Left hindlimb (tissue), 1 donor: Measurements from ENCODE around the gene GJB5.
"Not testable (repeated sequence)": the region's sequence is repeated elsewhere in the genome, so short reads cannot be mapped to it uniquely, and the experiment has no call there.

Experiments used
- DNase-seq: peaks from one replicate; pipeline ENCODE4 v3.0.0-alpha.2; 2018

GJB5 gene

GRCh38 chr1:34754964-34755637, at the start of gene GJB5:
Gene GJB5, plus strand, starts transcription at chr1:34755047. Its CDS starts 2,284 bp downstream, at chr1:34757331.
- no peak for DNase-seq

GRCh38 chr1:34705077-34705476, 49.8 kb upstream of the GJB5 start:
- no peak for DNase-seq

GRCh38 chr1:34708106-34708505, 46.7 kb upstream of the GJB5 start:
- no peak for DNase-seq

GRCh38 chr1:34709547-34709946, 45.3 kb upstream of the GJB5 start:
- no peak for DNase-seq

- DNase-seq = no peak
Measured at GRCh38 chr1:34710812-34711211, 44.0 kb upstream of the GJB5 start.

GRCh38 chr1:34711485-34711884, 43.4 kb upstream of the GJB5 start:
- DNase-seq = no peak

GRCh38 chr1:34712007-34712688, 42.7 kb upstream of the GJB5 start:
- peak; percentile 38 for DNase-seq

- DNase-seq = peak; percentile 33
Measured at GRCh38 chr1:34713443-34713842, 41.4 kb upstream of the GJB5 start.

- DNase-seq = no peak
Measured at GRCh38 chr1:34714386-34714785, 40.5 kb upstream of the GJB5 start.

GRCh38 chr1:34715139-34715538, 39.7 kb upstream of the GJB5 start:
- DNase-seq = no peak

- DNase-seq = no peak
Measured at GRCh38 chr1:34721241-34721640, 33.6 kb upstream of the GJB5 start.

- DNase-seq = no peak
Measured at GRCh38 chr1:34721646-34722355, 33.0 kb upstream of the GJB5 start.

- DNase-seq = no peak
Measured at GRCh38 chr1:34726861-34727260, 28.0 kb upstream of the GJB5 start.

- no peak for DNase-seq
Measured at GRCh38 chr1:34730485-34730884, 24.4 kb upstream of the GJB5 start.

- not testable (repeated sequence) for DNase-seq
Measured at GRCh38 chr1:34732831-34733230, 22.0 kb upstream of the GJB5 start.

- DNase-seq = no peak
Measured at GRCh38 chr1:34736692-34737091, 18.2 kb upstream of the GJB5 start.

GRCh38 chr1:34737236-34737635, 17.6 kb upstream of the GJB5 start:
- not testable (repeated sequence) for DNase-seq

- DNase-seq = no peak
Measured at GRCh38 chr1:34739613-34740012, 15.2 kb upstream of the GJB5 start.

- no peak for DNase-seq
Measured at GRCh38 chr1:34740161-34740868, 14.5 kb upstream of the GJB5 start.

- DNase-seq = peak; percentile 67
Measured at GRCh38 chr1:34742667-34743270, 12.1 kb upstream of the GJB5 start.

- no peak for DNase-seq
Measured at GRCh38 chr1:34743775-34744174, 11.1 kb upstream of the GJB5 start.

- DNase-seq = no peak
Measured at GRCh38 chr1:34744851-34745250, 10.0 kb upstream of the GJB5 start.

- DNase-seq = no peak
Measured at GRCh38 chr1:34745666-34746065, 9.2 kb upstream of the GJB5 start.
